Astrocyte (in vitro differentiated cells and primary cell): ENCODE data around the gene ACKR3.

Experiments
- EZH2 ChIP-seq: IDR thresholded peaks from 2 replicates; pipeline ENCODE4 v1.6.1; 2012; ENCODE audit warnings: mild to moderate bottlenecking, low read length, inconsistent platforms; ENCODE audit not compliant: insufficient read depth
- TF ChIP-seq, protein P1 (sequence below): IDR thresholded peaks from 2 replicates; pipeline ENCODE4 v1.5.1; 2011; ENCODE audit warnings: low read depth, mild to moderate bottlenecking, inconsistent platforms, low read length, moderate library complexity; ENCODE audit not compliant: insufficient read depth

- TF ChIP-seq, protein P1, sequence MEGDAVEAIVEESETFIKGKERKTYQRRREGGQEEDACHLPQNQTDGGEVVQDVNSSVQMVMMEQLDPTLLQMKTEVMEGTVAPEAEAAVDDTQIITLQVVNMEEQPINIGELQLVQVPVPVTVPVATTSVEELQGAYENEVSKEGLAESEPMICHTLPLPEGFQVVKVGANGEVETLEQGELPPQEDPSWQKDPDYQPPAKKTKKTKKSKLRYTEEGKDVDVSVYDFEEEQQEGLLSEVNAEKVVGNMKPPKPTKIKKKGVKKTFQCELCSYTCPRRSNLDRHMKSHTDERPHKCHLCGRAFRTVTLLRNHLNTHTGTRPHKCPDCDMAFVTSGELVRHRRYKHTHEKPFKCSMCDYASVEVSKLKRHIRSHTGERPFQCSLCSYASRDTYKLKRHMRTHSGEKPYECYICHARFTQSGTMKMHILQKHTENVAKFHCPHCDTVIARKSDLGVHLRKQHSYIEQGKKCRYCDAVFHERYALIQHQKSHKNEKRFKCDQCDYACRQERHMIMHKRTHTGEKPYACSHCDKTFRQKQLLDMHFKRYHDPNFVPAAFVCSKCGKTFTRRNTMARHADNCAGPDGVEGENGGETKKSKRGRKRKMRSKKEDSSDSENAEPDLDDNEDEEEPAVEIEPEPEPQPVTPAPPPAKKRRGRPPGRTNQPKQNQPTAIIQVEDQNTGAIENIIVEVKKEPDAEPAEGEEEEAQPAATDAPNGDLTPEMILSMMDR = no peak
- no peak for TF ChIP-seq EZH2
Measured at GRCh38 chr2:236531195-236531594, 38.4 kb upstream of the ACKR3 start.
